Breast epithelium (tissue), 3 donors: ENCODE measurements around the gene RNLS.

ENCODE experiments used
- CTCF ChIP-seq, 3 donors: fragments of 450-650 bp; IDR thresholded peaks; one replicate each; pipeline ENCODE4 v1.5.1; 2016 to 2017; ENCODE audit warnings: antibody characterized with exemption in 3 of 3, mild to moderate bottlenecking in 3 of 3, moderate library complexity in 3 of 3
- POLR2A ChIP-seq: fragments of 450-650 bp; IDR thresholded peaks from one replicate; pipeline ENCODE4 v1.6.1; 2016; ENCODE audit warnings: antibody characterized with exemption, mild to moderate bottlenecking, moderate library complexity
- POLR2AphosphoS5 ChIP-seq, 3 donors: sonication (generic); formaldehyde crosslinking; IDR thresholded peaks; one replicate each; pipeline ENCODE4 v1.6.1; 2017; ENCODE audit warnings: antibody characterized with exemption in 3 of 3

GRCh38 chr10:88278912-88279311, 304.2 kb downstream of the RNLS start:
- TF ChIP-seq POLR2A: no peak
- TF ChIP-seq CTCF (IDR thresholded peaks at IDR 0.05): no peak
- no peak for TF ChIP-seq POLR2AphosphoS5 (IDR thresholded peaks at IDR 0.05)
